IMR-90 (cell line): ENCODE results near the gene SMLR1. TPM values are rescaled to one million over a fixed set of nuclear protein-coding genes. Genes with fewer than 3 reads are reported as not detected.

Experiments used
- ATAC-seq: fragments of 200-7000 bp; cut with Tn5 transposase; 2 replicates; pipeline ENCODE4 v1.9.1; 2020; ENCODE audit warnings: low read depth, mild to moderate bottlenecking, moderate library complexity
- BruUV-seq: library from RNA; stranded (reverse); fragments of 400-500 nt; replicated peaks from 2 replicates; lab custom pipeline; 2021; lab: Mats Ljungman, UMichigan
- CTCF ChIA-PET: fragments of 300-600 bp; formaldehyde crosslinking; extraction: SDS; loops from one replicate; lab custom pipeline; 2021; ENCODE audit warnings: antibody characterized with exemption; lab: Yijun Ruan, JAX
- POLR2A ChIA-PET: fragments of 300-600 bp; sonication (Branson Sonifier 250); formaldehyde crosslinking; loops from one replicate; lab custom pipeline; 2022; ENCODE audit warnings: antibody characterized with exemption; ENCODE audit not compliant: unreplicated experiment; lab: Charles Lee
- DNase-seq: peaks from one replicate; pipeline ENCODE4 v3.0.0; 2013
- H2AFZ ChIP-seq: replicated peaks from 2 replicates; pipeline ENCODE3; 2013; ENCODE audit warnings: low read length, mild to moderate bottlenecking; ENCODE audit not compliant: poor library complexity
- H2AK5ac ChIP-seq: 2 replicates; pipeline ENCODE4 v1.6.1; 2013; ENCODE audit warnings: low read depth, low read length, inconsistent platforms
- H2AK9ac ChIP-seq: replicated peaks from 2 replicates; pipeline ENCODE3; 2013; ENCODE audit warnings: mild to moderate bottlenecking, low read depth, low read length, moderate library complexity; ENCODE audit not compliant: poor library complexity
- H2BK120ac ChIP-seq: 2 replicates; pipeline ENCODE4 v1.6.1; 2013; ENCODE audit warnings: low read depth, low read length, inconsistent platforms
- H2BK15ac ChIP-seq: 3 replicates; pipeline ENCODE4 v1.6.1; 2013; ENCODE audit warnings: low read depth, low read length, inconsistent platforms
- H2BK20ac ChIP-seq: 2 replicates; pipeline ENCODE4 v1.6.1; 2013; ENCODE audit warnings: low read depth, mild to moderate bottlenecking, inconsistent platforms, low read length, moderate library complexity
- H2BK5ac ChIP-seq: 2 replicates; pipeline ENCODE4 v1.6.1; 2013; ENCODE audit warnings: mild to moderate bottlenecking, low read depth, low read length, inconsistent platforms; ENCODE audit not compliant: poor library complexity, severe bottlenecking
- H3K14ac ChIP-seq: replicated peaks from 2 replicates; pipeline ENCODE4 v1.6.1; 2013; ENCODE audit warnings: low read depth, low read length, inconsistent platforms
- H3K18ac ChIP-seq: 2 replicates; pipeline ENCODE4 v1.6.1; 2013; ENCODE audit warnings: low read depth, low read length, control low read depth
- H3K23ac ChIP-seq: 2 replicates; pipeline ENCODE4 v1.6.1; 2013; ENCODE audit warnings: low read depth, low read length, inconsistent platforms
- H3K27ac ChIP-seq: 2 replicates; pipeline ENCODE4 v1.5.1; 2013; ENCODE audit warnings: mild to moderate bottlenecking, control low read depth, low read length; ENCODE audit not compliant: insufficient read depth
- H3K27me3 ChIP-seq: 2 replicates; pipeline ENCODE4 v1.6.1; 2013; ENCODE audit warnings: low read length; ENCODE audit not compliant: control insufficient read depth, insufficient read depth
- H3K36me3 ChIP-seq: 2 replicates; pipeline ENCODE4 v1.6.1; 2013; ENCODE audit warnings: low read length, mixed read lengths; ENCODE audit not compliant: control insufficient read depth, insufficient read depth
- H3K4ac ChIP-seq: 2 replicates; pipeline ENCODE4 v1.6.1; 2013; ENCODE audit warnings: low read depth, low read length, inconsistent platforms
- H3K4me1 ChIP-seq: 2 replicates; pipeline ENCODE4 v1.6.1; 2013; ENCODE audit warnings: low read length, mixed read lengths; ENCODE audit not compliant: control insufficient read depth, insufficient read depth
- H3K4me2 ChIP-seq: 2 replicates; pipeline ENCODE4 v1.6.1; 2013; ENCODE audit warnings: low read depth, mild to moderate bottlenecking, control low read depth, low read length, moderate library complexity
- H3K4me3 ChIP-seq: 2 replicates; pipeline ENCODE4 v1.5.1; 2013; ENCODE audit warnings: low read depth, mild to moderate bottlenecking, control low read depth, low read length, moderate library complexity; ENCODE audit not compliant: insufficient read depth
- H3K56ac ChIP-seq: 2 replicates; pipeline ENCODE4 v1.6.1; 2013; ENCODE audit warnings: low read length, inconsistent platforms; ENCODE audit not compliant: insufficient read depth; ENCODE audit errors: extremely low read depth
- H3K79me1 ChIP-seq, 2 experiments: 2 replicates each; pipeline ENCODE4 v1.6.1; 2013; ENCODE audit warnings: low read length in 2 of 2, inconsistent platforms in 1 of 2, low read depth in 1 of 2
- H3K9ac ChIP-seq: 2 replicates; pipeline ENCODE4 v1.6.1; 2013; ENCODE audit warnings: low read depth, low read length, control low read depth
- H3K9me1 ChIP-seq: 2 replicates; pipeline ENCODE4 v1.6.1; 2013; ENCODE audit warnings: low read length, inconsistent platforms; ENCODE audit not compliant: insufficient read depth
- H3K9me3 ChIP-seq: 2 replicates; pipeline ENCODE4 v1.6.1; 2013; ENCODE audit warnings: low read length; ENCODE audit not compliant: control insufficient read depth, insufficient read depth
- H4K20me1 ChIP-seq: 2 replicates; pipeline ENCODE4 v1.6.1; 2013; ENCODE audit warnings: low read length, inconsistent platforms; ENCODE audit not compliant: insufficient read depth
- H4K5ac ChIP-seq: 2 replicates; pipeline ENCODE4 v1.6.1; 2013; ENCODE audit warnings: mild to moderate bottlenecking, low read depth, low read length, control low read depth
- H4K8ac ChIP-seq, 2 experiments: 2 replicates each; pipeline ENCODE4 v1.6.1; 2013; ENCODE audit warnings: low read depth in 2 of 2, low read length in 2 of 2, control low read depth in 1 of 2, inconsistent platforms in 1 of 2
- H4K91ac ChIP-seq: 2 replicates; pipeline ENCODE4 v1.6.1; 2013; ENCODE audit warnings: low read depth, low read length, inconsistent platforms; ENCODE audit not compliant: insufficient read depth
- CEBPB ChIP-seq: IDR thresholded peaks from 2 replicates; pipeline ENCODE4 v1.6.1; 2012; ENCODE audit warnings: low read depth, low read length, improper control_type of control experiment
- CHD1 ChIP-seq: IDR thresholded peaks from 2 replicates; pipeline ENCODE4 v1.6.1; 2012; ENCODE audit warnings: low read depth, low read length, improper control_type of control experiment
- FOS ChIP-seq: fragments of 150-350 bp; IDR thresholded peaks from 2 replicates; pipeline ENCODE4 v1.6.1; 2016; ENCODE audit warnings: low read depth, low read length
- MAFK ChIP-seq: IDR thresholded peaks from 2 replicates; pipeline ENCODE4 v1.6.1; 2012; ENCODE audit warnings: low read depth, low read length, improper control_type of control experiment
- MAZ ChIP-seq: IDR thresholded peaks from 2 replicates; pipeline ENCODE4 v1.6.1; 2012; ENCODE audit warnings: low read depth, mild to moderate bottlenecking, low read length, improper control_type of control experiment, moderate library complexity, borderline replicate concordance
- MXI1 ChIP-seq: IDR thresholded peaks from 2 replicates; pipeline ENCODE4 v1.6.1; 2012; ENCODE audit warnings: low read depth, mild to moderate bottlenecking, low read length, moderate library complexity, borderline replicate concordance
- NFE2L2 ChIP-seq: fragments of 150-350 bp; IDR thresholded peaks from 2 replicates; pipeline ENCODE4 v1.6.1; 2016; ENCODE audit warnings: low read depth, mild to moderate bottlenecking, low read length
- POLR2A ChIP-seq: IDR thresholded peaks from 2 replicates; pipeline ENCODE4 v1.6.1; 2012; ENCODE audit warnings: mild to moderate bottlenecking, low read depth, low read length
- RCOR1 ChIP-seq: IDR thresholded peaks from 2 replicates; pipeline ENCODE4 v1.6.1; 2012; ENCODE audit warnings: mild to moderate bottlenecking, low read length, improper control_type of control experiment; ENCODE audit not compliant: insufficient replicate concordance
- RFX5 ChIP-seq: IDR thresholded peaks from 2 replicates; pipeline ENCODE4 v1.8.0; 2012; ENCODE audit warnings: low read depth, mild to moderate bottlenecking, low read length, moderate library complexity
- SMC3 ChIP-seq: fragments of 150-350 bp; IDR thresholded peaks from 2 replicates; pipeline ENCODE4 v1.6.1; 2016; ENCODE audit warnings: low read depth, mild to moderate bottlenecking, antibody characterized with exemption, low read length, moderate library complexity
- WGBS, 2 experiments: methylation state at CpG; one replicate each; pipeline versions ENCODE4 v1.1.5 to v1.1.7; 2013; ENCODE audit warnings: missing lambda C conversion rate in 2 of 2; ENCODE audit not compliant: insufficient read length in 1 of 2; ENCODE audit errors: extremely low coverage in 2 of 2; 5-methylcytosine and 5-hydroxymethylcytosine counted together
- dilution Hi-C: fragments of 300-500 bp; cut with HindIII; formaldehyde crosslinking; loops from one replicate; pipeline ENCODE4 v1.14.3; 2018; ENCODE audit warnings: low sequenced_read_pairs; ENCODE audit not compliant: unreplicated experiment
- in situ Hi-C: fragments of 300-500 bp; cut with MboI; formaldehyde crosslinking; loops from 3 replicates; pipeline ENCODE4 v1.14.3; 2019; ENCODE audit warnings: low sequenced_read_pairs, inconsistent platforms, mixed read lengths
- intact Hi-C: fragments of 100-400 bp; cut with micrococcal nuclease; formaldehyde crosslinking; loops from 2 replicates; pipeline ENCODE4 v1.10.0; 2022
- polyA plus RNA-seq, 3 experiments: library from polyadenylated mRNA; depleted of rRNA; stranded (reverse); fragments of >200 nt; gene quantifications; 2 replicates each; pipeline ENCODE4 v1.2.3, GENCODE V29; 2012; ENCODE audit warnings: low replicate concordance in 1 of 3
- total RNA-seq: library from RNA; depleted of rRNA; stranded (reverse); fragments of >200 nt; gene quantifications from 2 replicates; pipeline ENCODE4 v1.2.3, GENCODE V29; 2012
- TF ChIP-seq, protein P1 (sequence below): fragments of 150-350 bp; IDR thresholded peaks from 2 replicates; pipeline ENCODE4 v1.6.1; 2016; ENCODE audit warnings: low read depth, mild to moderate bottlenecking, low read length, moderate library complexity, borderline replicate concordance
- TF ChIP-seq, protein P2 (sequence below): conservative IDR thresholded peaks from 2 replicates; pipeline ENCODE4 v1.5.1; 2012; ENCODE audit warnings: mild to moderate bottlenecking, low read depth, low read length, improper control_type of control experiment

SMLR1 gene
- total and polyA plus RNA-seq, 2 of the 4 experiments (the other 2 are of a cell fraction), result not detected

DNA sequence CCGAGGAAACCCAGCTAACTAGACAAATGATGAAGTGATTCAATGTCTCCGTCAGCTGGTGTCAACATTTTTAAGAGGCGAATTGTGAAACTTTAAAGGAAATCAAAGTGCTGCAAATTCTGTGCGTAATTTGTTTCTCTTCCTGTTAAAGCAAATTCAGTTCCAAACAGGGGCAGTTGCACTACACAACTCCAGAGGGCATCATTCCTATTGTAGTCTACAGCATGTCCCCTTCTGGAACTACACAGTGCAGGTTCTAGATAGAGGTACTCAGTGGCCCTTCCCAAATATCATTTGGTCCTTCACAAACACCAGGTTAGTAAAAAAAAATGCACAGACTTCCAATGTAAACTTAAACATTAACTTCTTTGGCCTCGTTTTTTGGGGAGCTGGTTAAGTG is 38.3 kb upstream of the SMLR1 start:
- ATAC-seq, result no peak

More for the DNA sequence above, 38.3 kb upstream of the SMLR1 start:
- no peak overlapping the region for H3K9ac ChIP-seq
- H4K8ac ChIP-seq, result no peak overlapping the region
- no peak overlapping the region for H2AFZ ChIP-seq
- no peaks in the 10 kb centered on the region for H3K9me3 ChIP-seq
- H3K36me3 ChIP-seq, result no peaks in the 10 kb centered on the region
- ChIA-PET CTCF (interaction anchor here (0.6 to 0.9 kb wide), 3 partner anchors 9 to 95 kb away, joined by 3 to 4 read pairs (median 3); no protein-coding TSS in a partner anchor), POLR2A (no interaction called here)
- no peak overlapping the region for H4K91ac ChIP-seq
- no peak overlapping the region for H3K4me3 ChIP-seq
- no peak overlapping the region for H3K18ac ChIP-seq
- H3K27me3 ChIP-seq, result peaks cover 2% of the 10 kb centered on the region
- DNase-seq, result no peak
- H3K23ac ChIP-seq, result no peak overlapping the region
- no peaks in the 10 kb centered on the region for H3K79me1 ChIP-seq
- H3K4me2 ChIP-seq, result no peak overlapping the region
- H3K9me1 ChIP-seq, result no peaks in the 10 kb centered on the region
- in situ Hi-C loops (no loop called here), intact Hi-C loops (no loop called here), dilution Hi-C loops (no loop called here)
- no TSS peak for BruUV-seq
- H2BK20ac ChIP-seq, result no peak overlapping the region
- WGBS, 2 experiments, result 75% methylated on average over 2 of the region's 5 CpGs; no CpG with 5 or more reads in 1 of the 2 experiments
- H2BK5ac ChIP-seq, result no peak overlapping the region
- H2AK9ac ChIP-seq, result no peak overlapping the region
- no peaks in the 10 kb centered on the region for H4K20me1 ChIP-seq
- no peaks in the 10 kb centered on the region for H3K4me1 ChIP-seq
- no peak overlapping the region for H4K5ac ChIP-seq
- H2BK120ac ChIP-seq, result no peak overlapping the region
- H3K27ac ChIP-seq, result no peak overlapping the region
- TF ChIP-seq, protein P1, sequence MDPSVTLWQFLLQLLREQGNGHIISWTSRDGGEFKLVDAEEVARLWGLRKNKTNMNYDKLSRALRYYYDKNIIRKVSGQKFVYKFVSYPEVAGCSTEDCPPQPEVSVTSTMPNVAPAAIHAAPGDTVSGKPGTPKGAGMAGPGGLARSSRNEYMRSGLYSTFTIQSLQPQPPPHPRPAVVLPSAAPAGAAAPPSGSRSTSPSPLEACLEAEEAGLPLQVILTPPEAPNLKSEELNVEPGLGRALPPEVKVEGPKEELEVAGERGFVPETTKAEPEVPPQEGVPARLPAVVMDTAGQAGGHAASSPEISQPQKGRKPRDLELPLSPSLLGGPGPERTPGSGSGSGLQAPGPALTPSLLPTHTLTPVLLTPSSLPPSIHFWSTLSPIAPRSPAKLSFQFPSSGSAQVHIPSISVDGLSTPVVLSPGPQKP, result no peak
- TF ChIP-seq CHD1 (no peak), RCOR1 (no peak), MXI1 (no peak), NFE2L2 (no peak), FOS (no peak), SMC3 (no peak), POLR2A (no peak), RFX5 (no peak), CEBPB (no peak), MAFK (no peak), MAZ (no peak)
- TF ChIP-seq, protein P2, sequence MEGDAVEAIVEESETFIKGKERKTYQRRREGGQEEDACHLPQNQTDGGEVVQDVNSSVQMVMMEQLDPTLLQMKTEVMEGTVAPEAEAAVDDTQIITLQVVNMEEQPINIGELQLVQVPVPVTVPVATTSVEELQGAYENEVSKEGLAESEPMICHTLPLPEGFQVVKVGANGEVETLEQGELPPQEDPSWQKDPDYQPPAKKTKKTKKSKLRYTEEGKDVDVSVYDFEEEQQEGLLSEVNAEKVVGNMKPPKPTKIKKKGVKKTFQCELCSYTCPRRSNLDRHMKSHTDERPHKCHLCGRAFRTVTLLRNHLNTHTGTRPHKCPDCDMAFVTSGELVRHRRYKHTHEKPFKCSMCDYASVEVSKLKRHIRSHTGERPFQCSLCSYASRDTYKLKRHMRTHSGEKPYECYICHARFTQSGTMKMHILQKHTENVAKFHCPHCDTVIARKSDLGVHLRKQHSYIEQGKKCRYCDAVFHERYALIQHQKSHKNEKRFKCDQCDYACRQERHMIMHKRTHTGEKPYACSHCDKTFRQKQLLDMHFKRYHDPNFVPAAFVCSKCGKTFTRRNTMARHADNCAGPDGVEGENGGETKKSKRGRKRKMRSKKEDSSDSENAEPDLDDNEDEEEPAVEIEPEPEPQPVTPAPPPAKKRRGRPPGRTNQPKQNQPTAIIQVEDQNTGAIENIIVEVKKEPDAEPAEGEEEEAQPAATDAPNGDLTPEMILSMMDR, result no peak
- H3K4ac ChIP-seq, result no peak overlapping the region
- no peak overlapping the region for H3K56ac ChIP-seq
- no peak overlapping the region for H2AK5ac ChIP-seq
- no peak overlapping the region for H3K14ac ChIP-seq
- H2BK15ac ChIP-seq, result no peak overlapping the region
